GM19238 (cell line): ENCODE data around the gene TPPP2.
A peak's percentile ranks its signal among the peaks of the same experiment; 100 is the strongest.

ENCODE experiments used
- DNase-seq: peaks from one replicate; pipeline ENCODE4 v3.0.0; 2011; ENCODE audit warnings: low spot score; ENCODE audit not compliant: insufficient read length

TPPP2 gene

DNA sequence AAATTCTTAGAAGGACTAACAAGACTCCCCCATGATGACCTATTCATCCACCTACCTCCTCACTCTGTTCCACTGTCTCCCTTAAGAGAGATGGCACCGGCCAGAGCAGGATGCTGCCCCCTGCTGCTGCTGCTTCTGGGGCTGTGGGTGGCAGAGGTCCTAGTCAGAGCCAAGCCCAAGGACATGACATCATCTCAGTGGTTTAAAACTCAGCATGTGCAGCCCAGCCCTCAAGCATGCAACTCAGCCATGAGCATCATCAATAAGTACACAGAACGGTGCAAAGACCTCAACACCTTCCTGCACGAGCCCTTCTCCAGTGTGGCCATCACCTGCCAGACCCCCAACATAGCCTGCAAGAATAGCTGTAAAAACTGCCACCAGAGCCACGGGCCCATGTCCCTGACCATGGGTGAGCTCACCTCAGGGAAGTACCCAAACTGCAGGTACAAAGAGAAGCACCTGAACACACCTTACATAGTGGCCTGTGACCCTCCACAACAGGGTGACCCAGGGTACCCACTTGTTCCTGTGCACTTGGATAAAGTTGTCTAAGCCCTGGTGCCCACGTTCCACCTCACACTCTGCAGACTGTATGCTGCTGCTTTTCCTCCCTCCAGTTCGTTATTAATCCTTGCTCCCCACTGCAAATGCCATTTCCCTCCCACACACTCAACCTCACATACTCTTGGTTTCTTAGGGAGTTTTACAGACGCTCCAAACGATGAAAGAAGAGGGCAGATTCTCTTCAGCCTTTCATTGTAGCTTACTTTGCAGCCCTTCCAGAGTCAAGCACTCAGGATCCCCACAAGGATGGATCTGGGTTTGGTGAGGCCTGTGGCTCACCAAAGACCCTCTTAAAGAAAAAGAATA lies 28.0 kb downstream of the TPPP2 start, which contains the start of gene RNASE8:
RNASE8 (plus strand) TSS at position 20 of the 873 bp plus-strand sequence; CDS start at position 91, 71 bp downstream.
- no peak for DNase-seq

- no peak for DNase-seq
Measured at GRCh38 chr14:21058903-21059302, 28.9 kb downstream of the TPPP2 start.

- no peak for DNase-seq
Measured at GRCh38 chr14:21059842-21060613, 30.0 kb downstream of the TPPP2 start.

DNA sequence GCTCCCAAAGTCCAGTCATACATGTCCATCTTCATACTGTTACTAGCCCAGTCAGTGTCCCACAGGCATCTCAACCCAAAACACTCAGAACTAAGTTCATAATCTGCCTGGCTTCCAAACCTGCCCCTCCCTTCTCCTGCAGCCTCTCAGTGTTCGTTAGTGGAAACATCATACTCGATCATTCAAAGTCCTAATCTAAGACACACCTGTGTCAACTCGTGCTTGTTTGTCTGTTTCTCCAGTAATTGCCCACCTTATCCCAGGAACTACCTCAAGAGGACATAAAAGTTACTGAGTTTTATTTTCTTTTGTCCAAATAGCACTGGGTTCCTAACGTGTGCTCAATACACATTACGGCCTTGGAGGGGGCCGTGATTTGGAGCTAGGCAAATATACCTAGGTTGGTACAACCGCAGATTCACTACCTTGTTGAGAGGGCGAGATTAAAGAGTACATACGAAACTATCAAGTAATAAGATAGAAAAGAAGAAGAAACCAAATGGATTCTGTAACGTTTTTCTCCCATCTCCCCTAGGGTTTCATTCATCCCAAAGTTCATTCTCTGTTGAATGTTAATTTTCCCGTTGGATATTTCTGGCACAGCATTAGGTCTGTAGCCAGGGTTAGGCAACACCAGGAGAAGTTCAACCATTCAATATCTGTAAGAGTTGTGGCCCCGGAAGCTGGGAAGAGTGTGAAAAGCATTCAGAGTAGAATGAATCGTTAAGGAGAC lies 30.8 kb downstream of the TPPP2 start:
- no peak for DNase-seq

GRCh38 chr14:21061347-21061668 lies 31.3 kb downstream of the TPPP2 start:
- no peak for DNase-seq

- no peak for DNase-seq
Measured at GRCh38 chr14:21063479-21063878, 33.5 kb downstream of the TPPP2 start.

DNA sequence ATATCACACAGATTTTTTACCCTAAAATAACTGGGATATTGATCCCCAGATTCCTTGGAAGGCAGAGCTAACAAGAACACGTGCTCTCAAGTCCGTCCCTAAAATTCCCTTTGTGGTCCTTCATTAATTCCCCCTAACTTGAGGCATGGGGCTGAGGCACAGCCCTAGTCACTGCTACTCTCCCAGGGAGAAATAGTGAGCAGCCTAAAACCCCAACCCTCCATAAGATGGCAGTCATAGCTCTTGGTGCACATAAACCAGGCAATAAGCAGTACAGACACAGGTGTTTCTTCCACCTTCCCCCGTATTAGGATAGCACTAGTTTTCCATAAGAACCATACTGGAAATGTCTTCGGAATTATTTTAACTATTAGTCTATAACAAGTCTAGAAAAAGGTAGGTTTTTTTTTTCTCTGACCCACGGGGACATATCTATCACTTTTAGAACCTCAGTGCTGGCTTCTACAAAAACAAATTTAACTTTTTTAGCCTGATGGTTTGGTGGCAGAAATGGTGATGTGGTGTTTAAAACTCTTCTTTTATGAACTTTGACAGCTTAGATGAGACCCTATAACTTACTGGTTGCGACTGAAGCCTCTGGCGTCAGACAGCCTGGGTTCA lies 37.0 kb downstream of the TPPP2 start:
- no peak for DNase-seq

GRCh38 chr14:21068521-21069387 lies 38.7 kb downstream of the TPPP2 start:
- peak; percentile 53 for DNase-seq

- DNase-seq, result no peak
Measured at GRCh38 chr14:21069388-21070082, 39.5 kb downstream of the TPPP2 start.

GRCh38 chr14:21070083-21070609 lies 40.1 kb downstream of the TPPP2 start, which contains the start of gene ARHGEF40:
Gene ARHGEF40, plus strand, starts transcription at chr14:21070304. Its CDS starts 93 bp downstream, at chr14:21070397.
- no peak for DNase-seq

DNA sequence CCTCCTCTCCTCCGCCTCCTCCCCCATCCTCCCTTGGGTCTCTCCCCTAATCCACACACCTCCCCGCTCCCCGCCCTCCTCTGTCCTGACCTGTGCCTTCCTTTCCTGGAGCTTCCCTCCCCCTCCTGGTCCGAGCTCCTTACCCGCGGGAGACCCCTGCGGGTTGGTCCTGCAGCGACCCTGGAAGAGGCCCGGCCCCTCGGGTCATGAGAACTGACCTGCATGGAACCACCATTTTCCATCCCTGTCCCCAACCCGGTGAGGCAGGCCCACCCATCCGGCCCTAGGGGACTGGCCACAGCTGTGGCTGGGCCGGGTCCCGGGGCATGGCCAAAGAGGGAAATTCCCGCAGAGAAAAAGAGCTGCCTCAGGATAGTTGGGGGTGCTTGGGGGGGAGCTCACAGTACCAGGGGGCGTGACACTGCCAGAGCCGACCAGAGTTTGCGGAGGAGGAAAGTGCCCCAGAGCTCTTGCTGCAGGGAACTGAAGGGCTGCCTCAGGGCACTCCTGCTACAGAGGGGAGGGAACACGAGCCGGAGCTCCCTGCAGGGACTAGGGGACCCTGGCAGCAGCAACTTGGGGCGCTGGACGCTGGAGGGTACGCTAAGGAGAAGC lies 40.7 kb downstream of the TPPP2 start:
- no peak for DNase-seq

GRCh38 chr14:21071225-21072030 lies 41.4 kb downstream of the TPPP2 start:
- DNase-seq, result peak; percentile 92

DNA sequence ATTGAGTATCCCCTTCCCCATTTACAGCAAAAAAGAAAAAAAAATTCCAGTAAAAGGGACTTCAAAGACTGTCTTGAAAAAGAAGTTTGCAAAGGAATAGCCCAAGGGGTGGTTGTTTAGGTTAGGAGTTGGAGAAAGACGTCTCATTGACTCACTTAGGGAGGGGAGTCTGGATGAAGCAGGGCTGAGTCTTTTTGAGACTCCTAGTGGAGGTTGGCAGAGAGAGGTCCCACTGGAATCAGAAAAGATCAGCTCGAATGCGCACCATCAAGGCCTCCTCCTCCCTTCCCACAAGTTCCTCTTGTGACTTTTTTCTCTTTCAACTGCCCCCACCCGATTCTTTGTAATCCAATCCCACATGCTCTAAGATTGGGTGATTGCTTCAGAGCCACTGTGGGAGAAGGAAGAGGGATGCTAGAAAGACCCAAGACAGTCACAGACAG lies 42.0 kb downstream of the TPPP2 start:
- DNase-seq, result no peak

DNA sequence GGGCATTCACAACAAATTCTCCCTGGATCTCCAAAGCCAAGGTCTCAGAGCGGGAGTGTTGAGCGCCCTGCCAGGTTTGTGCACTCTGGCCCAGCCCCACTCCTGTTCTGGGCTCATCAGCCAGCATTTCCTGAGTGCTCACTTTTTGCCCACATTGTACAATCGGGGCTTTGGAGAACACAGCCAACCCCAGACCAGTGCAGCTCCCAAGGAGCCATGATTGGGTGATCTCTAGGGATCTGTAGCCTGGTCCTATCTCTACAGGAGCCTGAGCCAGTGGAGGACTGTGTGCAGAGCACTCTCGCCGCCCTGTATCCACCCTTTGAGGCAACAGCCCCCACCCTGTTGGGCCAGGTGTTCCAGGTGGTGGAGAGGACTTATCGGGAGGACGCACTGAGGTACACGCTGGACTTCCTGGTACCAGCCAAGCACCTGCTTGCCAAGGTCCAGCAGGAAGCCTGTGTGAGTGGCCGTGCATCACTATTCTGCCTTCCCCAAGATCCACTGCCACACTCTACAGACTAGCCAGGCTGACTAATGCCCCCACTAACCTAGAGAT lies 42.8 kb downstream of the TPPP2 start:
- no peak for DNase-seq

GRCh38 chr14:21073921-21074320 lies 43.9 kb downstream of the TPPP2 start:
- no peak for DNase-seq

DNA sequence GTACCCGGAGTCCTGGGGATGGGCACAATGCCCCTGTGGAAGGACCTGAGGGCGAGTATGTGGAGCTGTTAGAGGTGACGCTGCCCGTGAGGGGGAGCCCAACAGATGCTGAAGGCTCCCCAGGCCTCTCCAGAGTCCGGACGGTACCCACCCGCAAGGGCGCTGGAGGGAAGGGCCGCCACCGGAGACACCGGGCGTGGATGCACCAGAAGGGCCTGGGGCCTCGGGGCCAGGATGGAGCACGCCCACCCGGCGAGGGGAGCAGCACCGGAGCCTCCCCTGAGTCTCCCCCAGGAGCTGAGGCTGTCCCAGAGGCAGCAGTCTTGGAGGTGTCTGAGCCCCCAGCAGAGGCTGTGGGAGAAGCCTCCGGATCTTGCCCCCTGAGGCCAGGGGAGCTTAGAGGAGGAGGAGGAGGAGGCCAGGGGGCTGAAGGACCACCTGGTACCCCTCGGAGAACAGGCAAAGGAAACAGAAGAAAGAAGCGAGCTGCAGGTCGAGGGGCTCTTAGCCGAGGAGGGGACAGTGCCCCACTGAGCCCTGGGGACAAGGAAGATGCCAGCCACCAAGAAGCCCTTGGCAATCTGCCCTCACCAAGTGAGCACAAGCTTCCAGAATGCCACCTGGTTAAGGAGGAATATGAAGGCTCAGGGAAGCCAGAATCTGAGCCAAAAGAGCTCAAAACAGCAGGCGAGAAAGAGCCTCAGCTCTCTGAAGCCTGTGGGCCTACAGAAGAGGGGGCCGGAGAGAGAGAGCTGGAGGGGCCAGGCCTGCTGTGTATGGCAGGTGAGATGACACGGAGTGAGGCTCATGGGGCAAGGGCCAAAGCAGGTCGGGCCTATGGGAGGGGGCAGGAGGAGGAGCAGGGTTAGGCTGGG lies 44.6 kb downstream of the TPPP2 start:
- no peak for DNase-seq
